GM21717 (cell line): ENCODE measurements around the gene LRRC28.

ENCODE experiments used
- ATAC-seq: cut with Tn5 transposase; IDR thresholded peaks from one replicate; pipeline ENCODE4 v1.9.1; 2021; ENCODE audit warnings: mild to moderate bottlenecking, moderate library complexity; ENCODE audit not compliant: unreplicated experiment

The LRRC28 gene

DNA sequence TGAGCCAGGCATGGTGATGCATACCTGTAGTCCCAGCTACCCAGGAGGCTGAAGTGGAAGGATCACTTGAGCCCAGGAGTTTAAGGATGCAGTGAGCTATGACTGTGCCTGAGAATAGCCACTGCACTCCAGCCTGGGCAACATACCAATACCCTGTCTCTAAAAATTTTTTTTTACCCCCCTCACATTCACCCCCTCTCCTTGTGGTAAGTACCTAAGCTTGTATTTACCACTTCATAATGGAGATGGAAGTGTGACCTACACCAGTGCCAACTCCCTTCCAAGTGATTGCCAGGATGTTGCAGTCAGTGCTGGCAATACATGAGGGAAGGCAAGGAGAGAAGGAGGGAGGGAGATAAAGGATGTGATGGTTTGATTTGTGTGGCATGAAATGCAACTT lies 84.2 kb downstream of the LRRC28 start:
- ATAC-seq, result no peak

DNA sequence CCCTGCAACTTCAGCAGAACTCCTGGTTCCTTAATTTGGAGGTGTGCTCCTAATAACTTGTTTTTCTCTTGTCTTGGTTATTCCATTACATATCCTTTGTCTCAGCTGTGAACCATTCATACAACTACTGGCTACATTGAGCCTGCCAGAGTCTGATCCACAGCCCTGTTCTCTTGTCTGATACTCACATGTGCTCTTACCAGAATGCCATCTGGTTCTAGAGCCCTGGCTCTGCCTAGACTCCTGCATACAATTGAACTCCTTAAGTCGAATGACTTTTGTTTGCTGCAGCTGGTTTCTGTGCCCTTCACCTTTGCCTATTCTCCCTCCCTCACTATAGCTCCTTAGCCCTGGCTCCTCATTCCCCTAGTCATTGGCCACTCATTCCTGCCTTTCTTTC lies 85.5 kb downstream of the LRRC28 start:
- no peak for ATAC-seq

DNA sequence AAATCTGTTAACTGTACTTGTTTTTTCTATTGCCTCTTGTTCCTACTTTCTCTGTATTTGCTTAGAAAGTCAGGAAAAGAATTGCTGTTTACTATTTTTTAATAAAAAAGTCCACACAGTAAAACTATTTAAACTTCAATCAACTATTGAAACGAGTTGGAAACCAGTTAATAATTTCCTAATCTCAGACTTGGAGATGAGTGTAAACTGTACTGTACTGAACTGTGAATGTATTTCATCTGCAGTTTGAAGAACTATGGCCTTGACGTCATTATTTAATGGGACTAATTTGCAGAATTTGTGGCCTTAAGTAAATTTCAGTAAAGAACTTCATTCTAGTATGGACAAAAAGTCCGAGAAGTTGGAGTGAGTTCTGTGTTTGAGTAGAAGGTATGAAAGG lies 89.1 kb downstream of the LRRC28 start:
- no peak for ATAC-seq

DNA sequence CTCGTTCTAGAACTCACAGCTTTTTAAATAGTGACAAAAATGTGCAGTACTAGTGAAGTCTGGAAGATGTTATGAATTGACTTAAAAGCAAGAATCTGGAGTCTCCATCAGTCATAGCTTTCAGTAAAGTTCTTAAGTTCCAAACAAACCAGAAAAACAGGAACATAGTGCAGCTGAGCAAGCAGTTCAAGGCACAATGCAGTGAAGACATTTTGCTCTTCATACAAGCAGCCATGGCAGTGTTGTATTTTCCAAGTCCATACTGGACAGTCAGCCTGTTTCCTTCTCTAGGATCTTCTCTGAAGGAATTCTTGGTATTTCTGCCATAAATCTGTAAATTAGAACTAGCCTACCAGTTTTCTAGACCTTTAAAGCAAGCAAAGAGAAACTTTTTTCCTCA lies 90.5 kb downstream of the LRRC28 start:
- no peak for ATAC-seq

DNA sequence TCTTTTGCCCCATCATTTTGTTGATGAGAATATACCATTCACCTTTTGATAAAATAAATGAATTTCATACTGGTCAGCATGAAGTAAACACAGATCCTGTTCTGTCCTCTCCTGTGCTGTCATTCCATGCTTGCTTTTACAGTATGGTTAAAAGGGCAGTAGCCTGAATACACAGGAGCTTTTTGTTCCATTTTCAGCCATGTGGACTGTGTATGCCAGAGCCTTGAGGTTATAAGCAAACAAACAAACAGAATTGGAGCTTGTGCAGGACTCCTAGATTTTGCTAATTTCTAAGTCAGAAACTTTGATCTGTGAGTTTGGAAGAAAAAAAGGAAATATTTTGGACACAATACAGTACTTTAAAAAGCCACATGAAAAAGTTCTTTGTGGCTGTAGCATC lies 91.9 kb downstream of the LRRC28 start:
- ATAC-seq, result no peak

DNA sequence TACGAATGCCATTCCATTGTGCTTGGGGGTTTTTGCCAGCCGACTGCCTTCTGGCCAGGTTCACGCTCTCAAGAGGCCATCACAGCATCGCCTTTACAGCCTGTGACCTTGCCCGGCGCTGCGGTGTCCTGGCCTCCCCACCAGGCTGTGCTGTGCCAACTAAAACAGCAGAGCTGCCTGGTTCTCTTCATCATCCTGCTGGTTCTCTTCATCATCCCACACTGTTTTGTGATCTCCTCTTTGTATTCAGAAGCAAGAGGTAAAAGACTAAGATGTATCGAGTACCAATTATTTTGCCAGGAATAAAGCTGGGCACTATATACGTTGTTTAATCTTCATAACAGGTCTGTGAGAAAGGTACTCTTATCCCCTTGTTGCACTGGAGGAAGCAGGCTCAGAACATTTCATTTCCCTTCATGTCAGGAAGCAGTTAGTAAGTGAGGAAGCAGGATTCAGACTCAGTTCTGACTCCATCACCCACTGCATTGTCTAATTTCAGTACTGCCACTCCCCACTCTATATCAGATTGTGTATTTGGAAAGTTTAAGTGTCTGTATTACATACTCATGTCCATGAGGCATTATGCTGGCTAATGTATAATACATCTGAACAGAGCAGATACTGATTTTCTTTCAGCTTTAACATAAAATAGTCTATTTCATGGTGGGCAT lies 92.7 kb downstream of the LRRC28 start:
- ATAC-seq, result no peak

DNA sequence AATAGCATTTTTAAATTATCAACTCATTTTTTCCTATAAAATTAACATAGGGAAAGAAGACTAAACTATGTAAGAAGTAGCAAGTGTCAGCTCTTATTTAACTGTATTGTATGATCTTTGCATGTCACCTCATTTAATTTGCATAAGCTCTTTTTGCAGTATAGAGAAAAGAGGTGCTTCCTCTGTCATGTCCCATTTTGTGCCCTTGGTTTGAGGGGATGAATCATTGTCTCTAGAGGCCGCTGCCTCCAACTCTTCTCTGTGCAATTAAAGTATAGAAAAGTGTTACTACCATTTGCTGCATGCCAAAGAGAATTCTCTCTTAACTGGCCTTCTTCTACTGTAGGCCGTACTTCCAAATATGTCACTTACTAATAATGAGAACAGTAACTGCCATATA lies 93.4 kb downstream of the LRRC28 start:
- ATAC-seq, result peak; percentile 59

DNA sequence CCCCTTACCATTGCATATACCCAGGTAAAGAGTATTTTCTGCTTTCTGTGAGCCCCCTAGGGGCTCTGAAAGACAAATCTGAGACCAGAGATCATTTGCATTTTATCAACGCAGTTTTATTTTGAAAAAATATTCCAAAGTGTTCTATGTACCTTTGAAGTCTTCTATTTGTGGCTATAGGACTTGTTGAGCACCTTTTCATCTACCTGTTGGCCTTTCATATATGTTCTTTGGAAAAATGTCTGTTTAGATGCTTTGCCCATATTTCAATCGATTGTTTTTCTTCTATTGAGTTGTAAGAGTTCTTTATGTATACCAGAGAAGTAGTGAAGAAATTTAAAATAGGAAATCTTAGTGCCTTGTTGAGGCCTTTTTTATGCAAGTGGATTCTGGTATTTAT lies 94.0 kb downstream of the LRRC28 start:
- no peak for ATAC-seq

DNA sequence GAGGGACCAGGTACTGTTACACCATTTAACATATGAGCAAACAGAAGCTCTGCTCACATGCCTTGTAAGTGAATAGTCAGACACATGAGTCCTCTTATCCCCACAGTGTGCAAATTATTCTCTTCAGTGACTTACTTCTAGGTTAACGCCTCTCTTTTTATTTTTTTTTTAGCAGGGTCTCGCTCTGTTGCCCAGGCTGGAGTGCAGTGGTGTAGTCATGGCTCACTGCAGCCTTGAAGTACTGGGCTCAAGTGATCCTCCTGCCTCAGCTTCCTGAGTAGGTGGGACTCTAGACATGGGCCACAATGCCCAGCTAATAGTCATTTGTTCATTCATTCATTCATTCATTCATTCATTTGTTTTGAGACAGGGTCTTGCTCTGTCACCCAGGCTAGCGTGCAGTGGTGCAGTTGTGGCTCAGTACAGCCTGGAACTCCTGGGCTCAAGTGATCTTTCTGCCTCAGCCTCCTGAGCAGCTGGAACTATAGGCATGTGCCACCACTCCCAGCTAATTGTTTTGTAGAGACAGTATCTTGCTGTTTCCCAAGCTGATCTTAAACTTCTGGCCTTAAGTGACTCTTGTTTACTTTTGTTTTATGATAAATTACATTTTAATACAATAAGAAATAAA lies 94.7 kb downstream of the LRRC28 start:
- no peak for ATAC-seq

DNA sequence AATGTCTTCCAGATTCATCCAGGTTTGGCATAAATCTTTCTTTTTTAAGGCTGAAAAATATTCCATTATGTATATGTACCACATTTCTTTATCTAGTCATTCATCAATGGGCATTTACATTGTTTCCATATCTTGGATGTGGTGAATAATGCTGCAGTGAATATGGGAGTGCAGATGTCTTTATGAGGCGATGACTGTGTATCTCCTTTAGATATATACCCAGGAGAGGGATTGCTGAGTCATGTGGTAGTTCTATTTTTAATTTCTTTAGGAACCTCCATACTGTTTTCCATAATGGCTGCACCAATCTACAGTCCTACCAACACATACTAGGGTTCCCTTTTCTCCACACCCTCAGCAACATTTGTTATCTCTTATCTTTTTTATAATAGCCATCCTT lies 96.3 kb downstream of the LRRC28 start:
- ATAC-seq, result no peak

DNA sequence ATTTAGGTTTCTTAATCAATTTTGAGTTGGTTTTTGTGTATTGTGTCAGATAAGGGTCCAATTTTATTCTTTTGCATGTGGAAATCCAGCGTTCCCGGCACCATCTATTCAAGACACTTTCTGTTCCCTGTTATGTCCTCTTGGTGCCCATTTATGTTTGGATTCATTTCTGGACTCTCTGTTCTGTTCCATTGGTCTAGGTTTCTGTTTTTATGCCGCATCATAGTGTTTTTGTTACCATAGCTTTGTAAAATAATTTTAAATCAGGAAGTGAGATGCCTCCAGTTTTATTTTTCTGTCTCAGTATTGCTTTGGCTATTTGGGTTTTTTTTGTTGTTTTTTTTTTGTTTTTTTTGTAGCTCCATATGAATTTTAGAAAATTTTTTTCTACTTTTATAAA lies 97.1 kb downstream of the LRRC28 start:
- ATAC-seq, result no peak

DNA sequence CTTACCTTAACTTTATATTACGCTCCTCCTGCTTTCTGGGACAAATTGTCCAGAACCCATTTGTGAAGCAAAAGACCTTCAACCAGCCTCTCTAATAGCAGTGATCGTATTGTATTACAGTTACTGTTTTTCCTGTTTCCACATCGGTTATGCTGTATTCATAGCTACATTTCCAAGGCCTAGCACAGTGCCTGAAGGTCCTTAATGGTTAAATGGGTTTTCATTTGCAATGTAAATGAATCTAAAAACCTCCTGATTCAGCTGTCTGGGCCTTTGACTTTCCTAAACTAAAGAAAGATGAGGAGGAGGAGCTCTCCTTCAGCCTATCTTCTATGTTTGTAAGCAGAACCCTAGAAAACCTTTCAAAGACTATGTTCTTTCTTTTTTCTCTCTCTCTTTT lies 99.1 kb downstream of the LRRC28 start:
- ATAC-seq, result no peak

DNA sequence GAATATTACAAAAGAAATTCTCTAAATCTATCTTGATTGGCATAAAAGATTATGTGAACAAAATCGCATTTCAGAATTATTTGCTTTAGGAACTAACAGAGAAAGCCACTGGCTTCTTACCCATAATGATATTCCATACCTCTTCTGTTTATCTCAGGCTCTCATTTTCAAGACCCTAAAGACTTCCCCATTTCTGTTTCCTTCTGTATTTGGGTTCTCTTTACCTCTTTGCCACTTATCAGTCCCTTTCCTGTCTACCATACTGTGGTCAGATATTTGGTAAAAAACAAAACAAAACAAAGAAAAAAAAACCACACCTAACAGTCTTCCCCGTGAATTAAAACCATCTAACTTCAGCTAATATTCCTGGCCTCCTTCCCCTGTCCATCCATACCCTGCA lies 108.5 kb downstream of the LRRC28 start:
- ATAC-seq, result no peak

DNA sequence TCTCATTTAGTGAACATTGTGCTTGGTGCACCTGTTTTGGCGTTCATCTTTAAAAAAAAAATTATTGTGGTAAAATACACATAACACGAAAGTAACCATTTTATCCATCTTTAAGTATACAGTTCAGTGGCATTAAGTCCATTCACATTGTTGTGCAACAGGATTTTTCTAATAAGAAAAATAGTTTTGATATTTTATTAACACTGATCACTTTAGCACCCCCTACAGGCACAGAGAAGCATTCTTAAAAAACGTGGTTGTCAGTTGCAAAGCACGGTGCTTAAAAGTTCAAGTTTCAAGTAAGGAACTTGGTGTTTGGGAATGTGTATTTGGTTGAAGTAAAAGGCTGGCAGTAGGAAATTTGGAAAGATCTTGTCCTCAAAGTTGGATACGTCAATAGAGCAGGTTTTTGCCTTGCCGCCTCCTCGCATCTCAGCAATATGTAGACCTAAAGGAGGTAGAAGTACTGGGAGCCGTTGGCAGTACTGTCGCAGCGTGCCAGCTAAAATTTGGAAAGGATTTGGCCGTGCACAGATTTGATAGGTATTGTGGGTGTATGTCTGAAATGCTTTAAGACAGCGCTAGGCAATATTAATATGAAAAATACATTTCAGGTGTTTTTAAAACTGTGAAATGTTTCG lies 110.4 kb downstream of the LRRC28 start:
- no peak for ATAC-seq

DNA sequence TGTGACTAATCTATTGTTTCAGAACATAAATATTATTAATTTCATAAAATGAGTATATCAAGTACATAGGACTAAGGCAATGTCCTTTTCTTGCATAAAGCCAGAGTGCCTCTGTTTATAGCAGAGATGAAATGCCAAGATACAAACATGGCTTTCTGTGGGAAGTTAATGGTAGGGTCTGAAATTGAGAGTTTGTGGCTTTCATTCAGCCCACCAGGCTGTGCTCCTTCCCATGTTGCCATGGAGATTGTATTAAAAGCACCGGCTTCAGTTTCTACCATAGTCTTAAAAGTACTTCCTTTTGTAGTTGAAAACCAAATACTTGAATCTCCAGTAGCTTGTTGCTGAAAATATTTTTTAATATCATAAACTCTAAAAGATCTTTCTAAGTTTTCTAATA lies 114.0 kb downstream of the LRRC28 start:
- peak; percentile 80 for ATAC-seq

DNA sequence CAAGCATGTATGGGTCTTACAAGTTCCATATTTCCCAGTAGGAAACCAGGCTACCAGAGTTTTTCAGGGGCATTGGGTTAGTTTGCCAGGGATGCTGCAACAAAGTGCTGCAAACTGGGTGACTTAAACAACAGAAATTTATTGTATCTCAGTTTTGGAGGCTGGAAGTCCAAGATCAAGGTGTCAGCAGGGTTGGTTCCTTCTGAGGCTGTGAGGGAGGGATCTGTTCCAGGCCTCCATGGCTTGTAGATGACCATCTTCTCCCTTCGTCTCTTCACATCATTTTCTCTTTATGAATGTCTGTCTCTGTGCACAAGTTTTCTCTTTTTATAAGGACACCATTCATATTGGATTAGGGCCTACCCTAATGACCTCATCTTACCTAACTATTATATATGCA lies 114.7 kb downstream of the LRRC28 start:
- no peak for ATAC-seq

DNA sequence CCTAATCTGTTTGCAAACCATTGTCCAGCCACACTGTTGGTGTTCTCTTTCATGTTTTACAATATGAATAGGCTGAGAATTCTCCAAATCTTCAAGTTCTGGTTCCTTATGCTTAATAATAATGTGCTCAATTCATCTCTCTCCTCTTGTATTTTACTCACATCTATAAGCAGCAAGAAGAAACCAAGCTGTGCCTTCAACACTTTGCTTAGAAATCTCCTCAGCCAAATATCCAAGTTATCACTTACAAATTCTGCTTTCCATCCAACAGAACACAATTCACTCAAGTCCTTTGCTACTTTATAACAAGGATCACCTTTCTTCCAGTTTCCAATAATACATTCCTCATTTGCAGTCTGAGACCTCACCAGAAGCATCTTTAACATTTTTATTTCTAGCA lies 117.5 kb downstream of the LRRC28 start:
- no peak for ATAC-seq

DNA sequence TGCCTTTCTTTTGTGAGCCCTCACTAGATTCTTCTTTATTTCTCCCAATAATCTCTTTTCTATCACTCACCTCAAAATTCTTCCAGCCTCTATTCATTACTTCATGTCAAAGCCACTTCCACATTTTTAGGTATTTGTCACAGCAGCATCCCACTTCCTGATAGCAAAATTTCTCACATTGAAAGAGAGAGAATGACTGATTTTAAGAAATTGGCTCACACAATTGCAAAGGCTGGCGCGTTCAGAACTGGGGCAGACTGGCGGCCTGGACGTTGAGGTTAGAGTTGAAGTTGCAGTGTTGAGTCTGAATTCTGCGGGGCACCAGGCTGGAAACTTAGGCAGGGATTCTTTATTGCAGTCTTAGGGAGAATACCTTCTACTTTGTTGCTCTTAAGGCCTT lies 117.9 kb downstream of the LRRC28 start:
- ATAC-seq, result no peak

DNA sequence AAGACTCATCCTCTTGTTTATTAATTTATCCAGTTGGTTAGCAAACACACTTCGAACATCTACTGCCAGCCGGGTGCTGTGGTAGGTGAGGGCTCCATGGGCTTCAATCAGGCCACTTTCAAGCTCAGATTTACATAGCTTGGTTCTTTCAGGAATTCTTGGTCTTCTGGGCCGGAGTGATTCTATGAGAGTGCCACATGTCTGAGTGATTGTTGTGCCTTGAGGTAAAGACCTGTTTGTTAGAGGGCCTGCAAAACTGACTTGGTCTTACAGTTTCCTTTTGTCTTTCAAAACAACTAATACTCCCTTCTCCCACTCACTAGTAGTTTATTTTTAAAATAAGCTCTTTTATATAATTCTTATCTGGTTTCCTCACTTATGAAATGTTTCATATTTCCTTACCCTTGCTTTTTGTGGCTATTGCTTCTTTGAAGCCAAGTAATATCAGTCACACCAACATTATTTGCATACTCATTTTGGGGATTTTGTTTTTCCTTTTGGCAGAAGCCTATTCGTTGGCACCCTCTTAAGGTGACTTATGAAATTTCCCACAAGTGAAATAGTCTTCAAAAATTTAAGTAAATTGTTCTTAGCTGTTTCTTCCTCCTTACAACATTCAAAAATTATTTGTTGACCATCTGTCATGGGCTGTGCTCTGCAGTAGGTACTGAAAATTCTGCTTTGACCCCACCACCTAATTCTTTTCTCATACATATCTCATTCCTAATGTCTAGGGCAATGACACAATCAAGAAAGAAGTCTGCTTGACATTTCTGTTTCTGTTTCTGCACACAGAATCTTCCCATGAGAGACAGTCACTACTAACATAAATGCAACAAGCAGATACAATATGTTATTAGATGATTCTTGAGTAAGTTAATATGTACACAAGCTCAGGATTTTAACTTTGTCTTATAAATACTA lies 120.2 kb downstream of the LRRC28 start:
- peak; percentile 84 for ATAC-seq

DNA sequence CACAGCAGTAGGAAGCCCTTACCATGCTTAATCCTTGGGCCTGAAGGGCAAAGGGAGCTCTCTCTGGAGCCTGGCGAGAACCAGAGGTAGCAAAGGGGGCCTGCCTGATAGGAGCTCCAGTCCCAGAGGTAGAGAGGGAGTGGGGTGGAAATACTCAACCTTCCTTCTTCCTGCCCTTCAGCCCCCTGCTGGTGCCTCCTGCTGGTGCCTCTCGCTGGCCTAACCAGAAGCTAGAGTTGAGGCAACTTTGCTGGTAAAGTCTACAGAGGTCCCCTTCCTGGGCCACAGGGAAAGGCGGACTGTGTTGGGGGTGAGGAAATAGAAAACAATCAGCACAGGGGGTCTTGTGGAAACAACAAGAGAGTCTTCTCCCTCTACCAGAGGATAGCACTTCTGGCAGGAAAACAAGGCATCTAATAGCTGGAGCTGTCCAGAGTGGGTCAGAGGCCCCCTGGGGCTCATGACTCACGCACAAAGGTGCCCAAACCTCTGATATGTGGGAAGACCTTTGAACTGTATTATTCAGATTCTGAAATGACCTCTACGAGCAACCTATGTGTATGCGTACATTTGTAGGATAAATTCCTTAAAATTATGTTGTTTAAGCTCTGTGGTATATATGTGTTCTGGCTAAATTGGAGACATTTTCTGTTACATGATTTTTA lies 133.9 kb downstream of the LRRC28 start:
- ATAC-seq, result no peak

DNA sequence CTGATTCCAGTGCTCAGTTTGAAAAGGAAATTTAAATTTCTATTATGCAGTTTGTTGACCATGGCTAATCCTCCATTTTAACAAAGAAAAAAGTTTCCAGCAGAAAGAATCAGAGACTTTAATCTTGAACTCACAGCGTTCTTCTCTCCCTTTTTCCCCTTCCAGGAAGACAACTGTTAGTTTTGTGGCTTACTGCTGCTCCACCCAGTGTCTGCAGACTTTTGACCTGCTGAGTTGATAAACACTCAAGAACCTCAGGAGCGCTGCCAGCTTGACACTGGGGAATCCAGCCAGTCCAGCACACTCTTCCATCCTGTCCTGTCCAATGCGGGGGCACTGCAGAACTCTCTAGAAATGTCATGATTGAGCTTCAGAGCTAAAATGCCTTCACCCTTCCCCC lies 134.6 kb downstream of the LRRC28 start:
- no peak for ATAC-seq
